LNCAP (cell line): ENCODE data around the gene C10orf53.

Source experiments
- TF ChIP-seq, protein P1 (sequence below): fragments of 450-650 bp; IDR thresholded peaks from 2 replicates; pipeline ENCODE4 v1.5.1; 2017; ENCODE audit warnings: mild to moderate bottlenecking

Gene C10orf53

DNA sequence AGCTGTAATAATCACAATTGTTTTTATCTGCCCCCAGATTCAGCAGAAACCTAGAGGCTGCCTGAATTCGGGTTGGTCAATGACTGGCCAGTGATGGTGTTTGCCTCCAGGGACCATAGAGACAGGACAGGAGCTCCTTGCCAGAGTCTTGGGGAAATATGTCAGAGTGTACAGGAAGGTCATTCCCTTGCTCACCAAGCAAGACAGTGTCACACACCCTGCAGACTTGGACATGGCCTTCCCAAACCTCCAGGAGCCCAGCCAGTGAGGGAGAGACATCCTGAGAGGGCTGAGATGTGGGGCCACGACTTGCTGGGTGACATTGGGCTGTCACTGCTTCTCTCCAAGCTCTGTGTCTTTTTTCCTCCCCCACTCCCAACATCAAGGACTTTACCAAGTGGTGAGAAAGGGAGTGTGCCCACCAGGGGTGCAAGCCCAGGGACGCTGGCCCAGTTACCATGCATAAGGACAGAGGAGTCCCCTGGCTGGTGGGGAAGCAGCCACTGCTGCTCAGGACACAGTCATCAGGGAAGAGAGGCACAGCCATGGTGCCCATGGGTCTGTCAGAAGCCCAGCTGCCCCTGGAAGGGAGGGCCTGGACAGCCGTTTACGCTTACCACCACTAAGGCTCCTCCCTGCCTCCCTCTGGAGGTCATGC, 25.3 kb upstream of the C10orf53 start:
- TF ChIP-seq, protein P1, sequence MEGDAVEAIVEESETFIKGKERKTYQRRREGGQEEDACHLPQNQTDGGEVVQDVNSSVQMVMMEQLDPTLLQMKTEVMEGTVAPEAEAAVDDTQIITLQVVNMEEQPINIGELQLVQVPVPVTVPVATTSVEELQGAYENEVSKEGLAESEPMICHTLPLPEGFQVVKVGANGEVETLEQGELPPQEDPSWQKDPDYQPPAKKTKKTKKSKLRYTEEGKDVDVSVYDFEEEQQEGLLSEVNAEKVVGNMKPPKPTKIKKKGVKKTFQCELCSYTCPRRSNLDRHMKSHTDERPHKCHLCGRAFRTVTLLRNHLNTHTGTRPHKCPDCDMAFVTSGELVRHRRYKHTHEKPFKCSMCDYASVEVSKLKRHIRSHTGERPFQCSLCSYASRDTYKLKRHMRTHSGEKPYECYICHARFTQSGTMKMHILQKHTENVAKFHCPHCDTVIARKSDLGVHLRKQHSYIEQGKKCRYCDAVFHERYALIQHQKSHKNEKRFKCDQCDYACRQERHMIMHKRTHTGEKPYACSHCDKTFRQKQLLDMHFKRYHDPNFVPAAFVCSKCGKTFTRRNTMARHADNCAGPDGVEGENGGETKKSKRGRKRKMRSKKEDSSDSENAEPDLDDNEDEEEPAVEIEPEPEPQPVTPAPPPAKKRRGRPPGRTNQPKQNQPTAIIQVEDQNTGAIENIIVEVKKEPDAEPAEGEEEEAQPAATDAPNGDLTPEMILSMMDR, result no peak

DNA sequence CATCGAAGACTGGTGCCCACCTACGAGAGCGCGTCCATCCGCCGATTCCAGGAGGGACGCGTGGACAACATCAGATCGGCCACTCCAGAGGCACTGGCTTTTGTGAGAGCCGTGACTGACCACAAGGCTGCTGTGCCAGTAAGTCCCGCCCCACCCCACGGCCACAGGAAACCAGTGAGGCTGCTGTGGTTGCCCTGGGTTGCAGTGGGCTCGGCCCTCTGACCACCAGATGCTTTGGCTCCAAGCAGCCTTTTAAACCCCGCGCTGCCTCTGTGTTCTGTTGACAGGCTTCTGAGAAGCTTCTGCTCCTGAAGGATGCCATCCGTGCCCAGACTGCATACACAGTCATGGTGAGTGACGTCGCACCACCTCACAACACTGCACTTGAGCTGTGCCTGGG, 24.4 kb upstream of the C10orf53 start:
- TF ChIP-seq, protein P1, result no peak

DNA sequence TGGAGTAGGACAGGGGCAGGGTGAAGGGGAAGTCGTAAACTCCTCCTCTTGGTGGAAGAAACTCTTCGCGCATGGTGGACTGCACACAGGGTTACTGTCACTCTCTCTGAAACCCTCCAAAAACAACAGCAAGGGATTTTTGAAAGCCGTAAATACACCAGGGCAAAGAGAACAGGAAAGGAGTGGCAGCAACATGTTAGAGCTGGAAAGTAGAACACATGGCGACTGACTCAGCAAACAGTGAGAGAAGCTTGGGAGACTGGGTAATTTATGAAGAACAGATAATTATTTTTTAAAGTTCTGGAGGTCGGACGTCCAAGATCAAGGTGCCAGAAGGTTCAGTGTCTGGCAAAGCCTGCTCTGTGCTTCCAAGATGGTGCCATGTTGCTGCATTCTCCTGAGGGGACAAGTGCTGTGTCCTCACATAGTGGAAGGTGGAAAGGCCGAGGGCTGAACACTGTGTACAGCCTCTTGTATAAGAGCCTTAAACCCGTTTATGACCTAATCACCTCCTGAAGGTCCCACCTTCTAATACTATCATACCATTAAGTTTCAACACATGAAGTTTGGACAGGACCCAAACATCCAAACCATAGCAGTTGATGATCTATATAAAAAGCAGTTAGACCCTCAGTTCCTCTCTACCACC, 22.5 kb upstream of the C10orf53 start:
- TF ChIP-seq, protein P1, result no peak

DNA sequence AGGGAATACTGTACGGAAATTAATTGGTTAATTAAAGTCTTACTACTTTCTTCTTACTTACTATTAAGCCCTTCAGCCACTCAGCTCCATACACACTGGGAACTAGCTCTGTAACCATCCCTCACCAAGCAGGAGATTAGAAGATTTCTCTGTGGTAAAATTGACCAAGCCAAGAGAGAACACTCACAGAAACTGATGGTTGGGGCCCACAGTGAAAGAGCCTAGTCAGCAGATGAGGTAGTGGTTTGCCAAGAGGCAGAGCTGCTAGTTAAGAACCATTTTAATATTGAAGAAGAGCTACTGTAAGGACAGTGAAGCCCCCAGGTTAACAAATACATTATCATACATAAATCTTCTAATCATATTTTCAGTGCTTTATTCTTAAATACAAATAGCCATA, 21.8 kb upstream of the C10orf53 start:
- TF ChIP-seq, protein P1, result no peak

DNA sequence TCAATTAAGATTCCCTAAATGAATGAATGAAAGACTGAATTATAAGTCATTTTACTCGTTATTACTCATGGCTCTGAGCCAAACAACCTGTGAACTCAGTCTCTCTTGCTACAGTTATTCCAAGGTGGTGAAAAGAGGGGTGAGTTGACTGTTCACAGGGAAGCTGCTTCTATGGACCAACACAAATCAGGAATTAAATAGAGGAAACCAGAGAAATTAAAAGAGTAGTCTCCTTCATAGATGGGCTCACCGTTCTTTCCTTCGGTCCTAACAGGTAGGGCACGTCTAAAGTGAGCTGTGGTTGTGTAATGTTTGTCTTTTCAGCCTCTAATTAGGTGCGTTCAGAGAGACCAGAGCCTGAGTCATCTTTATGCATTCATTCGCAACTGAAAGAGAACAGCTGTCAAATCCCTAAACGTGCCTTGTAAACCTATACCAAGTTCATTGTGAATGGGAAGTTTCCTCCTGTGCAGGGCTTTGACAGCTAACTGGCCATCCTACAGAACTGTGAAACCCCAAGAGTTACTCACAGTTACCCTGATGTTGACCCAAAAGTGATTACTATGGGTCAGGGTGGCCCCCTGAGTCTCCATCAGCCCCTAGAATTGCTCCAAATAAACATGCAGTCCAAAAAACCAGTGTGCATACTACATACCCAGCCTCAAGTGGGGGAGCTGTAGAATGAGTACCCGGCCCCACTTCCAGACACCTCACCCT, 18.2 kb upstream of the C10orf53 start:
- TF ChIP-seq, protein P1, result no peak

DNA sequence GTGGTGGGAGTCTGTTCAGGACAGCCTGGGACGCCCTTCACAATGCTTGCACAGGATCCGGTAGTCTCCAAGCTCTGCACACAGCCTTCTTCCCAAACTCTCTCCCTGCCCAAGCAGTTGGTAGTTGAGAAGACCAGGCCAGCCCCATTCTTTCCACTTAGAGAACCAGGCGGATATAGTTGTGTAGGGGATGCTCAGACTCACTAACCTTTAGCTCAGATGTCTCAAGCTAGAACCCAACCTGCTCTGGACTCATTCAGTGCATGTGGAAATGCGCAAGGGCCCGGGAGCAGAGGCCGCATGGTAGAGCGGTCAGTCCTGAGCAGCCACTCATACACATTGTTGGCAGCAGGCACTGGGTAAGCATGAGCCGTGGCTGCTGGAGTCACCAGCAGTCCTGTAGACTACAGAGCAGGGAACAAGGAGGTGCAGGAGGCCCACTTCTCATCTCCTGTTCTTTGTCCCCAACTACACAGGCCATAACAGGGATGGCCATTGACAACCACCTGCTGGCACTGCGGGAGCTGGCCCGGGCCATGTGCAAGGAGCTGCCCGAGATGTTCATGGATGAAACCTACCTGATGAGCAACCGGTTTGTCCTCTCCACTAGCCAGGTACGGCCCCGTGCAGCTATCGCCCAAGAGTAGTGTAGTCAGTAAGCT, 17.2 kb upstream of the C10orf53 start:
- TF ChIP-seq, protein P1, result no peak

DNA sequence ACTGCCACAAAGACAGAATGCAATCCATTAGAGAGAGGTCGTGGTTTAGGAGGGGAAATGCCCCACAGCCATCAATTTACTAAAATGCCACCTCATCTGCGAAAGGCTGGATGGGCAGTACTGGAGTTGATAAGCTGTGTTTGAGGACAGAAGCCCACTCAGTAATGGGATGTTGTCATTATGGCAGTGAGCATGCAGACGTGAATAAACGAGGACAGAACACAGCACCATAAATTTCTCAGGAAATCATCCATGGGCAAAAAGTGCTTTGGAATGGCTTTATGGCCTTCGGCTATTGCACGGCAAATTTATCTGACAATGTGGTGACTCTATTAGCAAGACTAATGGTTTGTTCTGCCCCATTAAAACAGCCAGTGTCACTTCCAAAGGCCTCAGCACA, 15.9 kb upstream of the C10orf53 start:
- TF ChIP-seq, protein P1, result no peak
